ENCODE results near the gene TBC1D3G. TPM values are rescaled to one million over a fixed set of nuclear protein-coding genes. Genes with fewer than 3 reads are reported as not detected.
"Not testable (repeated sequence)": the region's sequence is repeated elsewhere in the genome, so short reads cannot be mapped to it uniquely, and the experiment has no call there.

TBC1D3G gene
- total RNA-seq, result not detected
- polyA plus RNA-seq (2013, experiment 1 of 2), result not detected
- not detected for polyA plus RNA-seq (2013, experiment 2 of 2)
- long read RNA-seq, experiment 1, partial matches to known transcripts, result 0 of 1 reads
- long read RNA-seq, experiment 1, other reads (novel, unspliced or antisense), result 1 of 1 reads
- long read RNA-seq, experiment 2, partial matches to known transcripts, result 0 of 2 reads
- long read RNA-seq, experiment 2, other reads (novel, unspliced or antisense), result 2 of 2 reads
- long read RNA-seq, experiment 3, result 0 reads
- long read RNA-seq, experiment 4, result 0 reads

DNA sequence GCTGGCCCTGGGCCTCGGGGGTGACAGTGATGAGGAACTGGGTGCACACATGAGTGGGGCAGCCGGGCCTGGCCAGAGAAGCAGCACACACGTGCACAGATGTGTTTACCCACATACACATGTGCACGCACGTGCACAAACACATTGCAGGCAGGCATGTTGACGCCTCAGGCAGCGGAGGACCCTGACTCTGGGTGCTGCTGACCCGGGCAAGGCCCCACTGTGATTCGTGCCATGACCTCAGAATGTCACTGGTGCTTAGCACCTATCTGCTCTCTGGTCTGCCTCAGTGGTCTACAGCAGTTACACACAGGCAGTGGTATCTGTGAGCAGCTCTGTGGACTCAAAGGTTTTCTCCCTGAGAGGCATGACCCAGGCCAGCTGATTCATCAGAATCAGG, at the start of gene TBC1D3G:
TSS of gene TBC1D3G (plus strand) at position 301 of the 400 bp plus-strand sequence. CDS start 1,528 bp downstream, outside the sequence.
- H3K36me3 Mint-ChIP-seq (ENCODE audit: low read depth); H3K4me1 Mint-ChIP-seq; H3K9ac ChIP-seq (ENCODE audit: extremely low read depth, low read length, poor library complexity, severe bottlenecking); H3K4me1 ChIP-seq (ENCODE audit: control insufficient read depth, insufficient read depth, low read length); H3K27me3 ChIP-seq (ENCODE audit: control insufficient read depth, insufficient read depth, low read length, poor library complexity, severe bottlenecking); DNase-seq; H3K27ac ChIP-seq (ENCODE audit: low read depth, low read length); H3K4me3 ChIP-seq (ENCODE audit: low read length); H3K9me3 ChIP-seq (ENCODE audit: control insufficient read depth, low read length); H3K4me3 Mint-ChIP-seq; H3K27me3 Mint-ChIP-seq (ENCODE audit: insufficient read depth); H3K9me3 Mint-ChIP-seq; H3K27ac Mint-ChIP-seq; H3K36me3 ChIP-seq (ENCODE audit: control insufficient read depth, insufficient read depth, low read length): not testable (repeated sequence)
- no CpG with 5 or more reads among the region's 9 CpGs for WGBS, 2 experiments (ENCODE audit: insufficient coverage in 1 of 2, insufficient read length in 1 of 2)

- not testable (repeated sequence) for H3K27ac Mint-ChIP-seq; H3K4me1 Mint-ChIP-seq; H3K9me3 ChIP-seq (ENCODE audit: control insufficient read depth, low read length); H3K4me3 ChIP-seq (ENCODE audit: low read length); H3K27me3 Mint-ChIP-seq (ENCODE audit: insufficient read depth); H3K36me3 Mint-ChIP-seq (ENCODE audit: low read depth); DNase-seq; H3K4me1 ChIP-seq (ENCODE audit: control insufficient read depth, insufficient read depth, low read length); H3K4me3 Mint-ChIP-seq; H3K36me3 ChIP-seq (ENCODE audit: control insufficient read depth, insufficient read depth, low read length); H3K27me3 ChIP-seq (ENCODE audit: control insufficient read depth, insufficient read depth, low read length, poor library complexity, severe bottlenecking); H3K27ac ChIP-seq (ENCODE audit: low read depth, low read length); H3K9ac ChIP-seq (ENCODE audit: extremely low read depth, low read length, poor library complexity, severe bottlenecking); H3K9me3 Mint-ChIP-seq
- WGBS, 2 experiments (ENCODE audit: insufficient coverage in 1 of 2, insufficient read length in 1 of 2), result no CpG with 5 or more reads among the region's 1 CpG
Observed at GRCh38 chr17:36283256-36283655, 40.4 kb upstream of the TBC1D3G start.

GRCh38 chr17:36284219-36284618, 39.5 kb upstream of the TBC1D3G start:
- H3K4me1 Mint-ChIP-seq; H3K27ac Mint-ChIP-seq; H3K36me3 Mint-ChIP-seq (ENCODE audit: low read depth); H3K36me3 ChIP-seq (ENCODE audit: control insufficient read depth, insufficient read depth, low read length); H3K4me3 ChIP-seq (ENCODE audit: low read length); H3K9ac ChIP-seq (ENCODE audit: extremely low read depth, low read length, poor library complexity, severe bottlenecking); H3K27ac ChIP-seq (ENCODE audit: low read depth, low read length); DNase-seq; H3K27me3 Mint-ChIP-seq (ENCODE audit: insufficient read depth); H3K27me3 ChIP-seq (ENCODE audit: control insufficient read depth, insufficient read depth, low read length, poor library complexity, severe bottlenecking); H3K9me3 ChIP-seq (ENCODE audit: control insufficient read depth, low read length); H3K4me3 Mint-ChIP-seq; H3K9me3 Mint-ChIP-seq; H3K4me1 ChIP-seq (ENCODE audit: control insufficient read depth, insufficient read depth, low read length): not testable (repeated sequence)
- WGBS, 2 experiments (ENCODE audit: insufficient coverage in 1 of 2, insufficient read length in 1 of 2), result no CpG with 5 or more reads among the region's 5 CpGs

DNA sequence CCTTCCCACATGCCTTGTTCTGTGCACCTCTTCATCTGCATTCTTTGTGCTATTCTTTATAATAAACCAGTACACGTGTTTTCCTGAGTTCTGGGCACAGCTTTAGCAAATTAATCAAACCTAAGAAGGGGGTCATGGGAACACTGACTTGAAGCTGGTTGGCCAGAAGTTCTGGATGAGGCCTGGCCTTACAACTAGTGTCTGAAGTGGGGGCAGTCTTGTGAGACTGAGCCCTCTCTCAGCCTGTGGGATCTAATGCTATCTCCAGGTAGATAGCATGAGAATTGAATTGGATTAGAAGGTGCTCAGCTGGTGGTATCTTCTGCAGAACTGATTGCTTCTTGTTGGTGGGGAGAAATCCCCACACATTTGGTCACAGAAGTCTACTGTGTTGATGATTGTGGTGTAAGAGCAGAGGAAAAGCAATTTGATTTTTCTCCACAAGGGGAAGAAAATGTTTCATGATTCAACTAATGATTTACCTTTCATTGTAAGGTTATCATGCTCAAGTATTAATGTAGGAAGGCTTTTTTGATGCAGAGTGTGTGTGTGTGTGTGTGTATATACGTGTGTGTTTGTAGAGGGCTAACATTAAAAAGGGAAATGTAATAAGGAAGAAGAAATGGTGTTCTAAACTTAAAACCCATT, 33.6 kb upstream of the TBC1D3G start:
- H3K27ac Mint-ChIP-seq; H3K4me1 ChIP-seq (ENCODE audit: control insufficient read depth, insufficient read depth, low read length); H3K27me3 ChIP-seq (ENCODE audit: control insufficient read depth, insufficient read depth, low read length, poor library complexity, severe bottlenecking); H3K9me3 ChIP-seq (ENCODE audit: control insufficient read depth, low read length); H3K27me3 Mint-ChIP-seq (ENCODE audit: insufficient read depth); H3K36me3 ChIP-seq (ENCODE audit: control insufficient read depth, insufficient read depth, low read length); DNase-seq; H3K4me3 ChIP-seq (ENCODE audit: low read length); H3K9ac ChIP-seq (ENCODE audit: extremely low read depth, low read length, poor library complexity, severe bottlenecking); H3K4me3 Mint-ChIP-seq; H3K27ac ChIP-seq (ENCODE audit: low read depth, low read length); H3K9me3 Mint-ChIP-seq; H3K4me1 Mint-ChIP-seq; H3K36me3 Mint-ChIP-seq (ENCODE audit: low read depth): not testable (repeated sequence)
- no CpG with 5 or more reads among the region's 2 CpGs for WGBS, 2 experiments (ENCODE audit: insufficient coverage in 1 of 2, insufficient read length in 1 of 2)

DNA sequence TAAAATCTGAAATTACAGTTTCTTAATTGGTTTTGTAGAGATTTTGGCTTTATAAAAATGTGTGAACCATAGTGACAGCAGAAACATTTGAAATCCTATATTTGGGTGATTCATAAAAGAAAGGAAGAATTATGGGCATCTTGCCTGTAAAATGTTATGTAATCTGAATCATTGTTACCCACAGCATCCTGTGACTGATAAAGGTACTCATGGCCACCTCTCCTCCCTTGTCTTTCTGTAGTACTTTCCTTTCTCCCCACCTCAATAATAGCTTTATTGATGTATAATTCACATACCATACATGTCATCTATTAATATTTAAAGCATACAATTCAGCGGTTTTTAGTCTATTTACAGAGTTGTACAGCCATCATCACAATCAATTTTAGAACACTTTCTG, 28.5 kb upstream of the TBC1D3G start:
- not testable (repeated sequence) for H3K9me3 ChIP-seq (ENCODE audit: control insufficient read depth, low read length); DNase-seq; H3K36me3 Mint-ChIP-seq (ENCODE audit: low read depth); H3K4me1 ChIP-seq (ENCODE audit: control insufficient read depth, insufficient read depth, low read length); H3K27me3 ChIP-seq (ENCODE audit: control insufficient read depth, insufficient read depth, low read length, poor library complexity, severe bottlenecking); H3K4me3 ChIP-seq (ENCODE audit: low read length); H3K4me3 Mint-ChIP-seq; H3K4me1 Mint-ChIP-seq; H3K27ac Mint-ChIP-seq; H3K27me3 Mint-ChIP-seq (ENCODE audit: insufficient read depth); H3K9ac ChIP-seq (ENCODE audit: extremely low read depth, low read length, poor library complexity, severe bottlenecking); H3K36me3 ChIP-seq (ENCODE audit: control insufficient read depth, insufficient read depth, low read length); H3K9me3 Mint-ChIP-seq; H3K27ac ChIP-seq (ENCODE audit: low read depth, low read length)
- WGBS, 2 experiments (ENCODE audit: insufficient coverage in 1 of 2, insufficient read length in 1 of 2), result no CpG with 5 or more reads among the region's 1 CpG

DNA sequence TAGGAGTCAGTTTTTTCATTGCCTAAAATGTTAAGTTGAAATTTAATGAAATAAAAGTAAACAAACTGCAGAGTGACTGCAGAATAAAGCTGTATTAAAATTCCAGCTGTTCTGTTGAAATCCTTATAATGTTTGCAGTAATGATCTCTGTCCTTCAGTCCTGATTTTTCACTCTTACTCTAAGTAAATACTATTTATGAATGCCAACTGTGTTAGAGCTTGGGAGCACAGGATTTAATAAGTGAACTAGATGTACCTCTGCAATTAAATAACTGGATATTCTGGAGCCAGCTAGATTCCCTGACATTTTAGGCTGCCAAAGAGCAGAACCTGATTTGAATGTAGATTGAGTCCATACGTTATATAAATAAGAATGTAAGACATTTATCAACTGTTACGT, 7.9 kb upstream of the TBC1D3G start:
- H3K27ac Mint-ChIP-seq; DNase-seq; H3K27me3 Mint-ChIP-seq (ENCODE audit: insufficient read depth); H3K27me3 ChIP-seq (ENCODE audit: control insufficient read depth, insufficient read depth, low read length, poor library complexity, severe bottlenecking); H3K9ac ChIP-seq (ENCODE audit: extremely low read depth, low read length, poor library complexity, severe bottlenecking); H3K4me1 Mint-ChIP-seq; H3K9me3 ChIP-seq (ENCODE audit: control insufficient read depth, low read length); H3K36me3 Mint-ChIP-seq (ENCODE audit: low read depth); H3K36me3 ChIP-seq (ENCODE audit: control insufficient read depth, insufficient read depth, low read length); H3K9me3 Mint-ChIP-seq; H3K4me3 Mint-ChIP-seq; H3K4me3 ChIP-seq (ENCODE audit: low read length); H3K4me1 ChIP-seq (ENCODE audit: control insufficient read depth, insufficient read depth, low read length); H3K27ac ChIP-seq (ENCODE audit: low read depth, low read length): not testable (repeated sequence)
- WGBS, 2 experiments (ENCODE audit: insufficient coverage in 1 of 2, insufficient read length in 1 of 2), result no CpG with 5 or more reads among the region's 2 CpGs

GRCh38 chr17:36362496-36362895, 38.8 kb downstream of the TBC1D3G start:
- H3K36me3 ChIP-seq (ENCODE audit: control insufficient read depth, insufficient read depth, low read length); H3K36me3 Mint-ChIP-seq (ENCODE audit: low read depth); H3K27ac Mint-ChIP-seq; H3K4me1 Mint-ChIP-seq; H3K4me1 ChIP-seq (ENCODE audit: control insufficient read depth, insufficient read depth, low read length); H3K9ac ChIP-seq (ENCODE audit: extremely low read depth, low read length, poor library complexity, severe bottlenecking); DNase-seq; H3K27ac ChIP-seq (ENCODE audit: low read depth, low read length); H3K9me3 ChIP-seq (ENCODE audit: control insufficient read depth, low read length); H3K27me3 ChIP-seq (ENCODE audit: control insufficient read depth, insufficient read depth, low read length, poor library complexity, severe bottlenecking); H3K4me3 ChIP-seq (ENCODE audit: low read length); H3K9me3 Mint-ChIP-seq; H3K27me3 Mint-ChIP-seq (ENCODE audit: insufficient read depth); H3K4me3 Mint-ChIP-seq: not testable (repeated sequence)
- WGBS, 2 experiments (ENCODE audit: insufficient coverage in 1 of 2, insufficient read length in 1 of 2), result no CpG with 5 or more reads among the region's 6 CpGs
